Measurements from ENCODE around the gene E2F4. TPM values are rescaled to one million over a fixed set of nuclear protein-coding genes. Genes with fewer than 3 reads are reported as not detected.

E2F4 gene
- total and polyA plus RNA-seq, 2 of the 13 experiments (the other 11 are each of a cell fraction or from before 2014, with no cell fraction given), result 84.8 to 91.2 TPM

DNA sequence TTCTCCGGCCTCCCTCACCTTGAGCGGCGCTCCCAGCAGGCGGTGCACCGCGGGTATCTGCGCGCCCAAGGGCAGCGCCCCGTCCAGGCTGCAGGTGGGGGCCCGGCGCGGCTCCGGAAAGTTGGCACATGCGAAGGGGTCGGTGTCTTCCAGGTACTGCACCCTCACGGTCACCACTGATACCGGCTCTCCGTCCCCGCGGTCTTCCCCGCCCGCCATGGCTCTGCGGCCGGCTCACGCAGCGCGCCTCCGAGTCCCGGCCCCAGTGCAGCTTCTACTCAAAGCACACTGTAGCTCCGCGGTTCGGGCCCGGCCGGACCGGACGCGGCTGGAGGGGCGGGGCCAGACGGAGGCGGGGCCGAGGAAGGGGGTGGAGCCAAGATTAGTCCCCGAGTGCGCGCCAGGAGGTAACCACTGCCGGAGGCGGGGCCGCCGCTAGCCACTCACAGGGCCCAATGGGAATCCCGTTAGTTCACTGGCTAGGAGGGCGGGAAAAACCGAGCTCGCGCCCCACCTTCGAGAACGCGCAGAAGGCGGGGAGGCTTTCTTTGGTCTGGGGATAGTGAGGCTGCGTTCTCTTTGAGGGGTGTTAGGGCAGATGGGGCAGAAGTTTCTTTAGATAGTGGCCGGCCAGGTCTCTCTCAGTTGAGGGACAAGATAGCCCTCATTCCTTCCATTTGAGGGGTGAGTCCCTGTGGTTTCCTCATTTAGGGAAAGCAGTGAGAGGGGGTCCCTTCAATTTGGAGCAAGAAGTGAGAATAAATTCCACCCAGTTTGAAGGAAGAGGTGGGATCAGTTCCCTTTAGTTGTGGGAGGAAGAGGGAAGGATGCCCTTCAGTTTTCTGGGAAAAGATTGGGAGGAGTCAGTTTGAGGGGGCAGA lies 55.5 kb downstream of the E2F4 start, which contains the start of gene FHOD1 (continued):
- TF ChIP-seq, protein P1, sequence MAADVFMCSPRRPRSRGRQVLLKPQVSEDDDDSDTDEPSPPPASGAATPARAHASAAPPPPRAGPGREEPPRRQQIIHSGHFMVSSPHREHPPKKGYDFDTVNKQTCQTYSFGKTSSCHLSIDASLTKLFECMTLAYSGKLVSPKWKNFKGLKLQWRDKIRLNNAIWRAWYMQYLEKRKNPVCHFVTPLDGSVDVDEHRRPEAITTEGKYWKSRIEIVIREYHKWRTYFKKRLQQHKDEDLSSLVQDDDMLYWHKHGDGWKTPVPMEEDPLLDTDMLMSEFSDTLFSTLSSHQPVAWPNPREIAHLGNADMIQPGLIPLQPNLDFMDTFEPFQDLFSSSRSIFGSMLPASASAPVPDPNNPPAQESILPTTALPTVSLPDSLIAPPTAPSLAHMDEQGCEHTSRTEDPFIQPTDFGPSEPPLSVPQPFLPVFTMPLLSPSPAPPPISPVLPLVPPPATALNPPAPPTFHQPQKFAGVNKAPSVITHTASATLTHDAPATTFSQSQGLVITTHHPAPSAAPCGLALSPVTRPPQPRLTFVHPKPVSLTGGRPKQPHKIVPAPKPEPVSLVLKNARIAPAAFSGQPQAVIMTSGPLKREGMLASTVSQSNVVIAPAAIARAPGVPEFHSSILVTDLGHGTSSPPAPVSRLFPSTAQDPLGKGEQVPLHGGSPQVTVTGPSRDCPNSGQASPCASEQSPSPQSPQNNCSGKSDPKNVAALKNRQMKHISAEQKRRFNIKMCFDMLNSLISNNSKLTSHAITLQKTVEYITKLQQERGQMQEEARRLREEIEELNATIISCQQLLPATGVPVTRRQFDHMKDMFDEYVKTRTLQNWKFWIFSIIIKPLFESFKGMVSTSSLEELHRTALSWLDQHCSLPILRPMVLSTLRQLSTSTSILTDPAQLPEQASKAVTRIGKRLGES (CRISPR knock-in tag; IDR thresholded peaks at IDR 0.05; ENCODE audit: borderline replicate concordance), result 0 out of 2 replicates have a peak, but pooled peaks have one; percentile 28
- no peak; the same call in 1 of the 2 replicates for TF ChIP-seq ZNF773 (CRISPR knock-in tag; IDR thresholded peaks at IDR 0.05; ENCODE audit: borderline replicate concordance)
- TF ChIP-seq, protein P2, sequence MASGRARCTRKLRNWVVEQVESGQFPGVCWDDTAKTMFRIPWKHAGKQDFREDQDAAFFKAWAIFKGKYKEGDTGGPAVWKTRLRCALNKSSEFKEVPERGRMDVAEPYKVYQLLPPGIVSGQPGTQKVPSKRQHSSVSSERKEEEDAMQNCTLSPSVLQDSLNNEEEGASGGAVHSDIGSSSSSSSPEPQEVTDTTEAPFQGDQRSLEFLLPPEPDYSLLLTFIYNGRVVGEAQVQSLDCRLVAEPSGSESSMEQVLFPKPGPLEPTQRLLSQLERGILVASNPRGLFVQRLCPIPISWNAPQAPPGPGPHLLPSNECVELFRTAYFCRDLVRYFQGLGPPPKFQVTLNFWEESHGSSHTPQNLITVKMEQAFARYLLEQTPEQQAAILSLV (CRISPR knock-in tag; IDR thresholded peaks at IDR 0.05; ENCODE audit: borderline replicate concordance), result no peak
- no peak for TF ChIP-seq ZKSCAN1 (IDR thresholded peaks at IDR 0.05; ENCODE audit: low read length)
- TF ChIP-seq, protein P3, sequence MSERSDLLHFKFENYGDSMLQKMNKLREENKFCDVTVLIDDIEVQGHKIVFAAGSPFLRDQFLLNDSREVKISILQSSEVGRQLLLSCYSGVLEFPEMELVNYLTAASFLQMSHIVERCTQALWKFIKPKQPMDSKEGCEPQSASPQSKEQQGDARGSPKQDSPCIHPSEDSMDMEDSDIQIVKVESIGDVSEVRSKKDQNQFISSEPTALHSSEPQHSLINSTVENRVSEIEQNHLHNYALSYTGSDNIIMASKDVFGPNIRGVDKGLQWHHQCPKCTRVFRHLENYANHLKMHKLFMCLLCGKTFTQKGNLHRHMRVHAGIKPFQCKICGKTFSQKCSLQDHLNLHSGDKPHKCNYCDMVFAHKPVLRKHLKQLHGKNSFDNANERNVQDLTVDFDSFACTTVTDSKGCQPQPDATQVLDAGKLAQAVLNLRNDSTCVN (CRISPR knock-in tag; IDR thresholded peaks at IDR 0.05; ENCODE audit: borderline replicate concordance), result no peak
- TF ChIP-seq ZNF230 (CRISPR knock-in tag; IDR thresholded peaks at IDR 0.05), result 0 out of 2 replicates have a peak, but pooled peaks have one; percentile 37
- no peak for TF ChIP-seq GATA4 (IDR thresholded peaks at IDR 0.05; ENCODE audit: borderline replicate concordance, low read depth)
- no peak for TF ChIP-seq HOXA5 (CRISPR knock-in tag; IDR thresholded peaks at IDR 0.05)
- no peak for TF ChIP-seq SUZ12 (IDR thresholded peaks at IDR 0.05; ENCODE audit: low read depth, low read length)
- 0 out of 2 replicates have a peak, but pooled peaks have one; percentile 46 for TF ChIP-seq ZNF550 (CRISPR knock-in tag; IDR thresholded peaks at IDR 0.05; ENCODE audit: borderline replicate concordance)
- TF ChIP-seq, protein P4, sequence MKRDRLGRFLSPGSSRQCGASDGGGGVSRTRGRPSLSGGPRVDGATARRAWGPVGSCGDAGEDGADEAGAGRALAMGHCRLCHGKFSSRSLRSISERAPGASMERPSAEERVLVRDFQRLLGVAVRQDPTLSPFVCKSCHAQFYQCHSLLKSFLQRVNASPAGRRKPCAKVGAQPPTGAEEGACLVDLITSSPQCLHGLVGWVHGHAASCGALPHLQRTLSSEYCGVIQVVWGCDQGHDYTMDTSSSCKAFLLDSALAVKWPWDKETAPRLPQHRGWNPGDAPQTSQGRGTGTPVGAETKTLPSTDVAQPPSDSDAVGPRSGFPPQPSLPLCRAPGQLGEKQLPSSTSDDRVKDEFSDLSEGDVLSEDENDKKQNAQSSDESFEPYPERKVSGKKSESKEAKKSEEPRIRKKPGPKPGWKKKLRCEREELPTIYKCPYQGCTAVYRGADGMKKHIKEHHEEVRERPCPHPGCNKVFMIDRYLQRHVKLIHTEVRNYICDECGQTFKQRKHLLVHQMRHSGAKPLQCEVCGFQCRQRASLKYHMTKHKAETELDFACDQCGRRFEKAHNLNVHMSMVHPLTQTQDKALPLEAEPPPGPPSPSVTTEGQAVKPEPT (CRISPR knock-in tag; IDR thresholded peaks at IDR 0.05; ENCODE audit: low read depth), result 0 out of 2 replicates have a peak, but pooled peaks have one; percentile 12
- TF ChIP-seq ZNF615 (CRISPR knock-in tag; IDR thresholded peaks at IDR 0.05; ENCODE audit: borderline replicate concordance), result no peak
- TF ChIP-seq MATR3 (CRISPR knock-in tag; IDR thresholded peaks at IDR 0.05), result no peak
- TF ChIP-seq SMARCC2 (IDR thresholded peaks at IDR 0.05), result no peak
- TF ChIP-seq, protein P5, sequence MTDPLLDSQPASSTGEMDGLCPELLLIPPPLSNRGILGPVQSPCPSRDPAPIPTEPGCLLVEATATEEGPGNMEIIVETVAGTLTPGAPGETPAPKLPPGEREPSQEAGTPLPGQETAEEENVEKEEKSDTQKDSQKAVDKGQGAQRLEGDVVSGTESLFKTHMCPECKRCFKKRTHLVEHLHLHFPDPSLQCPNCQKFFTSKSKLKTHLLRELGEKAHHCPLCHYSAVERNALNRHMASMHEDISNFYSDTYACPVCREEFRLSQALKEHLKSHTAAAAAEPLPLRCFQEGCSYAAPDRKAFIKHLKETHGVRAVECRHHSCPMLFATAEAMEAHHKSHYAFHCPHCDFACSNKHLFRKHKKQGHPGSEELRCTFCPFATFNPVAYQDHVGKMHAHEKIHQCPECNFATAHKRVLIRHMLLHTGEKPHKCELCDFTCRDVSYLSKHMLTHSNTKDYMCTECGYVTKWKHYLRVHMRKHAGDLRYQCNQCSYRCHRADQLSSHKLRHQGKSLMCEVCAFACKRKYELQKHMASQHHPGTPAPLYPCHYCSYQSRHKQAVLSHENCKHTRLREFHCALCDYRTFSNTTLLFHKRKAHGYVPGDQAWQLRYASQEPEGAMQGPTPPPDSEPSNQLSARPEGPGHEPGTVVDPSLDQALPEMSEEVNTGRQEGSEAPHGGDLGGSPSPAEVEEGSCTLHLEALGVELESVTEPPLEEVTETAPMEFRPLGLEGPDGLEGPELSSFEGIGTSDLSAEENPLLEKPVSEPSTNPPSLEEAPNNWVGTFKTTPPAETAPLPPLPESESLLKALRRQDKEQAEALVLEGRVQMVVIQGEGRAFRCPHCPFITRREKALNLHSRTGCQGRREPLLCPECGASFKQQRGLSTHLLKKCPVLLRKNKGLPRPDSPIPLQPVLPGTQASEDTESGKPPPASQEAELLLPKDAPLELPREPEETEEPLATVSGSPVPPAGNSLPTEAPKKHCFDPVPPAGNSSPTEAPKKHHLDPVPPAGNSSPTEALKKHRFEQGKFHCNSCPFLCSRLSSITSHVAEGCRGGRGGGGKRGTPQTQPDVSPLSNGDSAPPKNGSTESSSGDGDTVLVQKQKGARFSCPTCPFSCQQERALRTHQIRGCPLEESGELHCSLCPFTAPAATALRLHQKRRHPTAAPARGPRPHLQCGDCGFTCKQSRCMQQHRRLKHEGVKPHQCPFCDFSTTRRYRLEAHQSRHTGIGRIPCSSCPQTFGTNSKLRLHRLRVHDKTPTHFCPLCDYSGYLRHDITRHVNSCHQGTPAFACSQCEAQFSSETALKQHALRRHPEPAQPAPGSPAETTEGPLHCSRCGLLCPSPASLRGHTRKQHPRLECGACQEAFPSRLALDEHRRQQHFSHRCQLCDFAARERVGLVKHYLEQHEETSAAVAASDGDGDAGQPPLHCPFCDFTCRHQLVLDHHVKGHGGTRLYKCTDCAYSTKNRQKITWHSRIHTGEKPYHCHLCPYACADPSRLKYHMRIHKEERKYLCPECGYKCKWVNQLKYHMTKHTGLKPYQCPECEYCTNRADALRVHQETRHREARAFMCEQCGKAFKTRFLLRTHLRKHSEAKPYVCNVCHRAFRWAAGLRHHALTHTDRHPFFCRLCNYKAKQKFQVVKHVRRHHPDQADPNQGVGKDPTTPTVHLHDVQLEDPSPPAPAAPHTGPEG (CRISPR knock-in tag; IDR thresholded peaks at IDR 0.05), result peak; percentile 95
